Measurements from ENCODE around the gene DEPDC1.
A peak's percentile ranks its signal among the peaks of the same experiment; 100 is the strongest.

The DEPDC1 gene

DNA sequence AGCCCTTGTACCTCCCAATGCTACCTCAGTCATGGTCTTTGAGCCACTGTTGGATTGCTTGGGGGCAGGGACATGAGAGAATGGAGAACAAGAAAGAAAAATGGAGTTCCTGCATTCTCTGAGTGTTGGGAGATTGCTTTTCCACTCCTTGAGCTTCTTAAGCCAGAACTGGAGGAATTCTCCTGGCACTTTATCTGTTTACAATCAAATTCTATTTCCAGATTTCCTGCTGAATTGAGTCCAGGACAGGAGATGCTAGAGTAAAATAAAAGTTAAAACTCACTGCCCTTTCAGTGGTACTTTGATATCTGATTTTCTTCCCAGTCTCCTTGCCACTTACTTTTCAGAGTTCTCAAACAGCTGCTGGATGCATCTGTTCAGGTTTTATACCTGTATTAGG, 24.4 kb upstream of the DEPDC1 start:
- TF ChIP-seq, protein P1, sequence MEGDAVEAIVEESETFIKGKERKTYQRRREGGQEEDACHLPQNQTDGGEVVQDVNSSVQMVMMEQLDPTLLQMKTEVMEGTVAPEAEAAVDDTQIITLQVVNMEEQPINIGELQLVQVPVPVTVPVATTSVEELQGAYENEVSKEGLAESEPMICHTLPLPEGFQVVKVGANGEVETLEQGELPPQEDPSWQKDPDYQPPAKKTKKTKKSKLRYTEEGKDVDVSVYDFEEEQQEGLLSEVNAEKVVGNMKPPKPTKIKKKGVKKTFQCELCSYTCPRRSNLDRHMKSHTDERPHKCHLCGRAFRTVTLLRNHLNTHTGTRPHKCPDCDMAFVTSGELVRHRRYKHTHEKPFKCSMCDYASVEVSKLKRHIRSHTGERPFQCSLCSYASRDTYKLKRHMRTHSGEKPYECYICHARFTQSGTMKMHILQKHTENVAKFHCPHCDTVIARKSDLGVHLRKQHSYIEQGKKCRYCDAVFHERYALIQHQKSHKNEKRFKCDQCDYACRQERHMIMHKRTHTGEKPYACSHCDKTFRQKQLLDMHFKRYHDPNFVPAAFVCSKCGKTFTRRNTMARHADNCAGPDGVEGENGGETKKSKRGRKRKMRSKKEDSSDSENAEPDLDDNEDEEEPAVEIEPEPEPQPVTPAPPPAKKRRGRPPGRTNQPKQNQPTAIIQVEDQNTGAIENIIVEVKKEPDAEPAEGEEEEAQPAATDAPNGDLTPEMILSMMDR (conservative IDR thresholded peaks at IDR 0.05; ENCODE audit: low read depth, low read length) = no peak
- H3K4me3 ChIP-seq (ENCODE audit: low read depth, low read length) = no peak overlapping the region
- no peak for DNase-seq (ENCODE audit: low read depth)

DNA sequence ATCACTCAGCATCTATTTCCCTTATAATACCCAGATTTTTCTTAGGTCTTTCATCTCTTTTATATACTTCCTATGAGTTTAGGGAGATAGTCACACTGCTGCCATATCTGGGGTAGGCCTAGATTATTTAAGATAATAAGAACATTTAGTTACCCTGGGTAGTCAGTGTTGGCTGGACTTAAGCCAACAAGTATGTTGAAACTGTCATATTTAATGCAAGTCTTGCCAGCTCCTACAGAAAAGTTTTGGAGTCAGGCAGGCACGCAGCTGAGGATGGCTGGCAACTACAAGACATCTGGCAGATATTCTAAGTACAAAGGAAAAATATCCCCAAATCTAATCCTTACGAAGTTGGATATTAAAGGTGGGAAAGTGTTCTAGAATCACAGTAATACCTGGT, 19.2 kb upstream of the DEPDC1 start:
- TF ChIP-seq, protein P1 (conservative IDR thresholded peaks at IDR 0.05; ENCODE audit: low read depth, low read length) = no peak
- no peak overlapping the region for H3K4me3 ChIP-seq (ENCODE audit: low read depth, low read length)
- peak; percentile 11 for DNase-seq (ENCODE audit: low read depth)

DNA sequence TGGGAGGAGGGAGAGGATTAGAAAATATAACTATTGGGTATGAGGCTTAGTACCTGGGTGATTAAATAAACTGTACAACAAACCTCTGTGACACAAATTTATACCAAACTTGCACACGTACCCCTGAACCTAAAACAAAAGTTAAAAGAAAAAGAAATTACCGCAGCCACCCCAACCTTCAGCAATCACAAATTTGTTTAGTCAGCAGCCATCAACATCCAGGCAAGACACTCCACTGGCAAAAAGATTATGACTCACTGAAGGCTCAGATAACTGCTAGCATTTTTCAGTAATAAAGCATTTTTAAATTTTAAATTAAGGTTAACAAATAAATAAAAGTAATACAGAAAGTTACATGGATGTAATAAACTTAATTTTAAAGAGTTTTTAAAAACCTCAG, 14.4 kb upstream of the DEPDC1 start:
- no peak for DNase-seq (ENCODE audit: low read depth)
- no peak overlapping the region for H3K4me3 ChIP-seq (ENCODE audit: low read depth, low read length)
- TF ChIP-seq, protein P1 (conservative IDR thresholded peaks at IDR 0.05; ENCODE audit: low read depth, low read length) = no peak

DNA sequence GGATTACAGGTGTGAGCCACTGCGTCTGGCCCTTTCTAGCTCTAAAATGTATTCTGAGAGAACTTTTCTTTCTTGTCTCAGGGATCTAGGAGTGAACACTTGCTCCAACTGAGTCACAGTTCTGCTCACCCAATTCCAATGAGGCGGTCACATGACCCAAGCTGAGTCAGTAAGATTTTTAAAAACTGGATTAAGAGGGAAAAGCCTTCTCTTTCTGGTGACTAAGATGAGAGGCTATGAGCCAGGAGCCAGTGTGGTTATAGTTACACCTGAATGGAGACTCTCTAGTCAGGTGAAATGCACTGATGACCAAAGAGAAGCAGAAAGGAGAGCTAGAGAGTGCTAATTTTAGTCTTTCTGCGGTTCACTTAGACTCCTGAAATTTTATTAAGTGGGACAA, 9.5 kb upstream of the DEPDC1 start:
- no peak overlapping the region for H3K4me3 ChIP-seq (ENCODE audit: low read depth, low read length)
- TF ChIP-seq, protein P1 (conservative IDR thresholded peaks at IDR 0.05; ENCODE audit: low read depth, low read length) = no peak
- DNase-seq (ENCODE audit: low read depth) = no peak

DNA sequence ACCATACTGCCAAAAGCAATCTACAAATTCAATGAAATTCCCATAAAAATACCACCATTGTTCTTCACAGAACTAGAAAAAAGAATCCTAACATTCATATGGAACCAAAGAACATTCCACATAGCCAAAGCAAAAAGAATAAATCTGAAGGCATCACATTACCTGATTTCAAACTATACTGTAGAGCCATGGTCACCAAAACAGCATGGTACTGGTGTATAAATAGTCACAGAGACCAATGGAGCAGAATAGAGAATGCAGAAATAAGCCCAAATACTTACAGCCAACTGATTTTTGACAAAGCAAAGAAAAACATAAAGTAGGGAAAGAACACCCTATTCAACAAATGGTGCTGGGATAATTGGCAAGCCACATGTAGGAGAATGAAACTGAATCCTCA, 6.2 kb upstream of the DEPDC1 start:
- no peak overlapping the region for H3K4me3 ChIP-seq (ENCODE audit: low read depth, low read length)
- TF ChIP-seq, protein P1 (conservative IDR thresholded peaks at IDR 0.05; ENCODE audit: low read depth, low read length) = no peak
- no peak for DNase-seq (ENCODE audit: low read depth)

DNA sequence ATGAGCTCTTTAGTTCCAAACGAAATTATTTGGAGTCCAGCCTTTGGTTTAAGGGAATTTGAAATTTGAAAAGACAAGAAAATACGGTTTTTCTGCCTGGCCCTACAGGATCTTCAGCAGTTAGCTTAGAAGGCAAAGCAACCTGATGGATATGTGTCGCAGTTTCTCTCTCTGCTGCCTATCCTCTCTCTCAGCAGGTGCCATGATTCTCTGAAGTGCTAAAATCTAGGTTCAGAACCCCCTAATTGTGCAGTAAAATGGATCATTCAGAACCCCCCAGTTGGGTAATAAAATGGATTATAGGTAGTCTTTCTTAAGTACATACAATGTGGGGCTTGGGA, 446 bp upstream of the DEPDC1 start:
- peak overlapping the region; percentile 95 for H3K4me3 ChIP-seq (ENCODE audit: low read depth, low read length)
- TF ChIP-seq, protein P1 (conservative IDR thresholded peaks at IDR 0.05; ENCODE audit: low read depth, low read length) = no peak
- DNase-seq (ENCODE audit: low read depth) = no peak

DNA sequence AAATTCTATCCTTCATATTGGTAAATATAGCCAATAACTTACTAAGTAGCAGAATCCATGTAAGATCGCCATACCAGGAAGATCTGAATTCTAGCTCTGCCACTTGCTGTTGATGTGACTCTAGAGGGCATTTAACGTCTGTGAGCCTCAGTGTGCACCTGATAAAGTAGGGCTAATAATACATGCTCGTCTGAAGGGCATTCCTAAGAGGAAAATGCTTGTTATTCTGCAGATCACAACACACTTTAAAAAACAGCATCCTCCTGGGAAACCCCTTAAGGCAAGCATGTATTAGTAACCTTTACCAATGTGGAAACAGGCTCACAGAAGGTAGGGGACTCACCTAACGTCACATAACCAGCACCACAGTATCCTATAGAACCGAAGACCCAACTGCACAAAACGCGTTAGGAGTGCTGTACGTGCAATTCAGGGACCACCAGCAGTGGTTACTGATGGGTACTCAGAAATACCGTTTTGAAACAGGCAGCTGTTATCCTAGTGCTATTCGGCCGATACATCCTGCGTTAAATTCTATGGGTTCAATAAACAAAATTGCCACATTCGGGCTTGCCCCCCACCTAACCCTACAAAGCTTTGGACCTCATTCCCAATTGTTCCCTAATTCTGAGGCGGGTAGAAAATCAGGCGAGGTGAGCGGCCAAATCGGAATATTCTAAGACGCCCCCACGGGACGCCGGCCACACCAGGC, 758 bp downstream of the DEPDC1 start:
- peak; percentile 10 for DNase-seq (ENCODE audit: low read depth)
- TF ChIP-seq, protein P1 (conservative IDR thresholded peaks at IDR 0.05; ENCODE audit: low read depth, low read length) = no peak
- H3K4me3 ChIP-seq (ENCODE audit: low read depth, low read length) = peak overlapping the region; percentile 95
